Loucy (cell line): Measurements from ENCODE around the gene ENOX1.
A peak's percentile ranks its signal among the peaks of the same experiment; 100 is the strongest.

ENCODE experiments used
- H2AFZ ChIP-seq: fragments of 200-600 bp; sonication (generic); 2 replicates; pipeline ENCODE4 v1.6.0; 2016; ENCODE audit warnings: antibody characterized with exemption, mild to moderate bottlenecking, low read length, moderate library complexity
- H3F3A ChIP-seq: fragments of 200-600 bp; 2 replicates; pipeline ENCODE4 v1.6.0; 2016; ENCODE audit warnings: antibody characterized with exemption, low read depth, mild to moderate bottlenecking
- H3K27me3 ChIP-seq: fragments of 200-600 bp; sonication (generic); 2 replicates; pipeline ENCODE4 v1.6.1; 2014; ENCODE audit warnings: low read length, mild to moderate bottlenecking; ENCODE audit not compliant: insufficient read depth, poor library complexity, severe bottlenecking
- H3K36me3 ChIP-seq: fragments of 200-600 bp; sonication (generic); 2 replicates; pipeline ENCODE4 v1.6.1; 2016; ENCODE audit warnings: low read length; ENCODE audit not compliant: insufficient read depth
- H3K4me1 ChIP-seq: fragments of 200-600 bp; sonication (generic); 2 replicates; pipeline ENCODE4 v1.5.1; 2014; ENCODE audit warnings: low read length, mild to moderate bottlenecking; ENCODE audit not compliant: insufficient read depth, poor library complexity, severe bottlenecking
- H3K4me2 ChIP-seq: fragments of 200-600 bp; sonication (generic); 2 replicates; pipeline ENCODE4 v1.6.0; 2014; ENCODE audit warnings: antibody characterized with exemption, low read length, low read depth, mild to moderate bottlenecking; ENCODE audit not compliant: poor library complexity, severe bottlenecking
- H3K4me3 ChIP-seq: fragments of 200-600 bp; sonication (generic); 2 replicates; pipeline ENCODE4 v1.5.1; 2014; ENCODE audit warnings: low read length, mild to moderate bottlenecking, mixed read lengths; ENCODE audit not compliant: poor library complexity, severe bottlenecking
- H3K79me2 ChIP-seq: fragments of 200-600 bp; sonication (generic); 2 replicates; pipeline ENCODE4 v1.6.1; 2014; ENCODE audit warnings: low read length; ENCODE audit not compliant: insufficient read depth
- H3K9ac ChIP-seq: fragments of 200-600 bp; sonication (generic); 2 replicates; pipeline ENCODE4 v1.6.0; 2014; ENCODE audit warnings: mild to moderate bottlenecking, low read depth, low read length, moderate library complexity; ENCODE audit not compliant: poor library complexity, severe bottlenecking
- H3K9me2 ChIP-seq: fragments of 200-600 bp; sonication (generic); replicated peaks from 2 replicates; pipeline ENCODE4 v1.6.1; 2016; ENCODE audit warnings: low read depth, low read length, mixed read lengths
- H3K9me3 ChIP-seq: fragments of 200-600 bp; sonication (generic); 2 replicates; pipeline ENCODE4 v1.6.1; 2014; ENCODE audit warnings: mild to moderate bottlenecking, antibody characterized with exemption, low read length, low read depth; ENCODE audit not compliant: insufficient read depth
- H4K20me1 ChIP-seq: fragments of 200-600 bp; sonication (generic); 2 replicates; pipeline ENCODE4 v1.6.0; 2014; ENCODE audit warnings: antibody characterized with exemption, low read length, mild to moderate bottlenecking; ENCODE audit not compliant: insufficient read depth, poor library complexity, severe bottlenecking
- CTCF ChIP-seq: fragments of 200-600 bp; sonication (generic); conservative IDR thresholded peaks from 2 replicates; pipeline ENCODE4 v1.5.1; 2014; ENCODE audit warnings: mild to moderate bottlenecking, antibody characterized with exemption, low read length
- EZH2phosphoT487 ChIP-seq: fragments of 200-600 bp; IDR thresholded peaks from 2 replicates; pipeline ENCODE4 v1.6.1; 2018; ENCODE audit warnings: antibody characterized with exemption, mild to moderate bottlenecking, moderate library complexity, borderline replicate concordance

Gene ENOX1

GRCh38 chr13:43529796-43530195 lies 257.0 kb downstream of the ENOX1 start:
- Histone ChIP-seq H2AFZ (no peak overlapping the region), H3K9me3 (no peaks in the 10 kb centered on the region), H3K36me3 (no peaks in the 10 kb centered on the region), H4K20me1 (no peaks in the 10 kb centered on the region), H3K9ac (no peak overlapping the region), H3K4me2 (no peak overlapping the region), H3K4me1 (no peaks in the 10 kb centered on the region), H3K4me3 (no peak overlapping the region), H3F3A (no peaks in the 10 kb centered on the region), H3K9me2 (no peaks in the 10 kb centered on the region), H3K79me2 (no peaks in the 10 kb centered on the region), H3K27me3 (no peaks in the 10 kb centered on the region)
- TF ChIP-seq CTCF (no peak), EZH2phosphoT487 (no peak)

GRCh38 chr13:43528992-43529391 lies 257.8 kb downstream of the ENOX1 start:
- no peak overlapping the region for H3K4me2 ChIP-seq
- no peaks in the 10 kb centered on the region for H4K20me1 ChIP-seq
- no peaks in the 10 kb centered on the region for H3F3A ChIP-seq
- TF ChIP-seq CTCF = no peak
- no peak overlapping the region for H3K9ac ChIP-seq
- no peaks in the 10 kb centered on the region for H3K4me1 ChIP-seq
- no peaks in the 10 kb centered on the region for H3K9me2 ChIP-seq
- no peaks in the 10 kb centered on the region for H3K36me3 ChIP-seq
- 0 out of 2 replicates have a peak overlapping the region, but pooled peaks have one; percentile 55 for H2AFZ ChIP-seq
- H3K79me2 ChIP-seq = no peaks in the 10 kb centered on the region
- no peaks in the 10 kb centered on the region for H3K27me3 ChIP-seq
- H3K9me3 ChIP-seq = no peaks in the 10 kb centered on the region
- no peak overlapping the region for H3K4me3 ChIP-seq

- no peaks in the 10 kb centered on the region for H3K9me3 ChIP-seq
- no peaks in the 10 kb centered on the region for H3K79me2 ChIP-seq
- TF ChIP-seq CTCF (no peak), EZH2phosphoT487 (no peak)
- no peak overlapping the region for H3K4me3 ChIP-seq
- no peak overlapping the region for H3K9ac ChIP-seq
- no peak overlapping the region for H2AFZ ChIP-seq
- H3K4me1 ChIP-seq = peaks cover 7% of the 10 kb centered on the region
- no peaks in the 10 kb centered on the region for H4K20me1 ChIP-seq
- H3F3A ChIP-seq = no peaks in the 10 kb centered on the region
- no peaks in the 10 kb centered on the region for H3K9me2 ChIP-seq
- H3K36me3 ChIP-seq = no peaks in the 10 kb centered on the region
- H3K4me2 ChIP-seq = no peak overlapping the region
- H3K27me3 ChIP-seq = no peaks in the 10 kb centered on the region
Observed at GRCh38 chr13:43522788-43523187, 264.0 kb downstream of the ENOX1 start.
